ENCODE measurements around the gene CD99.

DNA sequence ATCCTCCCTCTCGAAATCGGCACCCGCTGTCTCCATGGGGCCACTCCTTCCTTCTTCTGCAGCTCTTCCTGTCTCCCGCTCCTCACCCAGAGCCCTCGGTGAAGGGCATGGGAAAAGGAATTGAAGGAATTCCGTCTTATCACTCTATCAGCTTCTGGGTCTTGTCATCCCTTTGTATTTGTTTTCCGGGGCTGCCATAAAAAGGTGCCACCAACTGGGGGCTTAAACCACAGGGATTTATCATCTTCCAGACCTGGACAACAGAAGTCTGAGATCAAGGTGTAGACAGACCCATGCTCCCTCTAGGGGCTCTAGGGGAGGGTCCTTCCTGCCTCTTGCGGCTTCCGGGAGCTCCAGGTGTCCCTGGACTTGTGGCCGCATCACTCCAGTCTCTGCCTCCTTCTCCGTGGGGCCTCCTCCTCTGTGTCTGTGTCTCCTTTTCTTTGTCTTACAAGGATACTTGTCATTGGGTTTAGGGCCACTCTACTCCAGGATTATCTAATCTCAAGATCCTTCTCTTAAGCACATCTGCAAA, 24.0 kb downstream of the CD99 start:
- TF ChIP-seq, protein P1, sequence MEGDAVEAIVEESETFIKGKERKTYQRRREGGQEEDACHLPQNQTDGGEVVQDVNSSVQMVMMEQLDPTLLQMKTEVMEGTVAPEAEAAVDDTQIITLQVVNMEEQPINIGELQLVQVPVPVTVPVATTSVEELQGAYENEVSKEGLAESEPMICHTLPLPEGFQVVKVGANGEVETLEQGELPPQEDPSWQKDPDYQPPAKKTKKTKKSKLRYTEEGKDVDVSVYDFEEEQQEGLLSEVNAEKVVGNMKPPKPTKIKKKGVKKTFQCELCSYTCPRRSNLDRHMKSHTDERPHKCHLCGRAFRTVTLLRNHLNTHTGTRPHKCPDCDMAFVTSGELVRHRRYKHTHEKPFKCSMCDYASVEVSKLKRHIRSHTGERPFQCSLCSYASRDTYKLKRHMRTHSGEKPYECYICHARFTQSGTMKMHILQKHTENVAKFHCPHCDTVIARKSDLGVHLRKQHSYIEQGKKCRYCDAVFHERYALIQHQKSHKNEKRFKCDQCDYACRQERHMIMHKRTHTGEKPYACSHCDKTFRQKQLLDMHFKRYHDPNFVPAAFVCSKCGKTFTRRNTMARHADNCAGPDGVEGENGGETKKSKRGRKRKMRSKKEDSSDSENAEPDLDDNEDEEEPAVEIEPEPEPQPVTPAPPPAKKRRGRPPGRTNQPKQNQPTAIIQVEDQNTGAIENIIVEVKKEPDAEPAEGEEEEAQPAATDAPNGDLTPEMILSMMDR (IDR thresholded peaks at IDR 0.05; ENCODE audit: low read depth, low read length, missing input control): no peak
- TF ChIP-seq, protein P2, sequence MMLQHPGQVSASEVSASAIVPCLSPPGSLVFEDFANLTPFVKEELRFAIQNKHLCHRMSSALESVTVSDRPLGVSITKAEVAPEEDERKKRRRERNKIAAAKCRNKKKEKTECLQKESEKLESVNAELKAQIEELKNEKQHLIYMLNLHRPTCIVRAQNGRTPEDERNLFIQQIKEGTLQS (IDR thresholded peaks at IDR 0.05): no peak
- TF ChIP-seq, protein P3, sequence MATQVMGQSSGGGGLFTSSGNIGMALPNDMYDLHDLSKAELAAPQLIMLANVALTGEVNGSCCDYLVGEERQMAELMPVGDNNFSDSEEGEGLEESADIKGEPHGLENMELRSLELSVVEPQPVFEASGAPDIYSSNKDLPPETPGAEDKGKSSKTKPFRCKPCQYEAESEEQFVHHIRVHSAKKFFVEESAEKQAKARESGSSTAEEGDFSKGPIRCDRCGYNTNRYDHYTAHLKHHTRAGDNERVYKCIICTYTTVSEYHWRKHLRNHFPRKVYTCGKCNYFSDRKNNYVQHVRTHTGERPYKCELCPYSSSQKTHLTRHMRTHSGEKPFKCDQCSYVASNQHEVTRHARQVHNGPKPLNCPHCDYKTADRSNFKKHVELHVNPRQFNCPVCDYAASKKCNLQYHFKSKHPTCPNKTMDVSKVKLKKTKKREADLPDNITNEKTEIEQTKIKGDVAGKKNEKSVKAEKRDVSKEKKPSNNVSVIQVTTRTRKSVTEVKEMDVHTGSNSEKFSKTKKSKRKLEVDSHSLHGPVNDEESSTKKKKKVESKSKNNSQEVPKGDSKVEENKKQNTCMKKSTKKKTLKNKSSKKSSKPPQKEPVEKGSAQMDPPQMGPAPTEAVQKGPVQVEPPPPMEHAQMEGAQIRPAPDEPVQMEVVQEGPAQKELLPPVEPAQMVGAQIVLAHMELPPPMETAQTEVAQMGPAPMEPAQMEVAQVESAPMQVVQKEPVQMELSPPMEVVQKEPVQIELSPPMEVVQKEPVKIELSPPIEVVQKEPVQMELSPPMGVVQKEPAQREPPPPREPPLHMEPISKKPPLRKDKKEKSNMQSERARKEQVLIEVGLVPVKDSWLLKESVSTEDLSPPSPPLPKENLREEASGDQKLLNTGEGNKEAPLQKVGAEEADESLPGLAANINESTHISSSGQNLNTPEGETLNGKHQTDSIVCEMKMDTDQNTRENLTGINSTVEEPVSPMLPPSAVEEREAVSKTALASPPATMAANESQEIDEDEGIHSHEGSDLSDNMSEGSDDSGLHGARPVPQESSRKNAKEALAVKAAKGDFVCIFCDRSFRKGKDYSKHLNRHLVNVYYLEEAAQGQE (IDR thresholded peaks at IDR 0.05): no peak
- no peak for TF ChIP-seq GABPA (IDR thresholded peaks at IDR 0.05 in 1 of 2, conservative IDR thresholded peaks at IDR 0.05 in 1 of 2)
- TF ChIP-seq SP1 (IDR thresholded peaks at IDR 0.05): no peak
- no peak for TF ChIP-seq TAF1 (conservative IDR thresholded peaks at IDR 0.05)
- TF ChIP-seq RXRA (IDR thresholded peaks at IDR 0.05): no peak
- no peak for TF ChIP-seq RAD21 (IDR thresholded peaks at IDR 0.05)
- TF ChIP-seq, protein P4, sequence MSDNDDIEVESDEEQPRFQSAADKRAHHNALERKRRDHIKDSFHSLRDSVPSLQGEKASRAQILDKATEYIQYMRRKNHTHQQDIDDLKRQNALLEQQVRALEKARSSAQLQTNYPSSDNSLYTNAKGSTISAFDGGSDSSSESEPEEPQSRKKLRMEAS (IDR thresholded peaks at IDR 0.05): no peak
- no peak for TF ChIP-seq HNF4G (IDR thresholded peaks at IDR 0.05)
- TF ChIP-seq, protein P5, sequence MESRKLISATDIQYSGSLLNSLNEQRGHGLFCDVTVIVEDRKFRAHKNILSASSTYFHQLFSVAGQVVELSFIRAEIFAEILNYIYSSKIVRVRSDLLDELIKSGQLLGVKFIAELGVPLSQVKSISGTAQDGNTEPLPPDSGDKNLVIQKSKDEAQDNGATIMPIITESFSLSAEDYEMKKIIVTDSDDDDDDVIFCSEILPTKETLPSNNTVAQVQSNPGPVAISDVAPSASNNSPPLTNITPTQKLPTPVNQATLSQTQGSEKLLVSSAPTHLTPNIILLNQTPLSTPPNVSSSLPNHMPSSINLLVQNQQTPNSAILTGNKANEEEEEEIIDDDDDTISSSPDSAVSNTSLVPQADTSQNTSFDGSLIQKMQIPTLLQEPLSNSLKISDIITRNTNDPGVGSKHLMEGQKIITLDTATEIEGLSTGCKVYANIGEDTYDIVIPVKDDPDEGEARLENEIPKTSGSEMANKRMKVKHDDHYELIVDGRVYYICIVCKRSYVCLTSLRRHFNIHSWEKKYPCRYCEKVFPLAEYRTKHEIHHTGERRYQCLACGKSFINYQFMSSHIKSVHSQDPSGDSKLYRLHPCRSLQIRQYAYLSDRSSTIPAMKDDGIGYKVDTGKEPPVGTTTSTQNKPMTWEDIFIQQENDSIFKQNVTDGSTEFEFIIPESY (IDR thresholded peaks at IDR 0.05): no peak
- TF ChIP-seq YY1 (IDR thresholded peaks at IDR 0.05): no peak
- no peak for TF ChIP-seq EGR1 (IDR thresholded peaks at IDR 0.05; ENCODE audit: low read depth in 2 of 2)
- TF ChIP-seq JUND (IDR thresholded peaks at IDR 0.05): no peak

All from liver (tissue), 3 donors.